ENCODE data around the gene IFIT5.
"Not testable (repeated sequence)": the region's sequence is repeated elsewhere in the genome, so short reads cannot be mapped to it uniquely, and the experiment has no call there.

IFIT5 gene

GRCh38 chr10:89414146-89414878, at the start of gene IFIT5:
Gene IFIT5, plus strand, starts transcription at chr10:89414568. Its CDS starts 231 bp downstream, at chr10:89414799.
- peak; percentile 64 for DNase-seq (ENCODE audit: low spot score)

- DNase-seq (ENCODE audit: low spot score) = peak; percentile 25
These were observed 46.8 kb upstream of the IFIT5 start for GRCh38 chr10:89367529-89367928.

- DNase-seq (ENCODE audit: low spot score) = no peak
These were observed 46.2 kb upstream of the IFIT5 start for GRCh38 chr10:89368129-89368528.

GRCh38 chr10:89369156-89370105, 44.9 kb upstream of the IFIT5 start:
- peak; percentile 20 for DNase-seq (ENCODE audit: low spot score)

GRCh38 chr10:89371079-89371478, 43.3 kb upstream of the IFIT5 start:
- DNase-seq (ENCODE audit: low spot score) = no peak

- no peak for DNase-seq (ENCODE audit: low spot score)
These were observed 42.4 kb upstream of the IFIT5 start for GRCh38 chr10:89371987-89372386.

- no peak for DNase-seq (ENCODE audit: low spot score)
These were observed 40.3 kb upstream of the IFIT5 start for GRCh38 chr10:89373916-89374711.

GRCh38 chr10:89374713-89375141, 39.6 kb upstream of the IFIT5 start:
- no peak for DNase-seq (ENCODE audit: low spot score)

- DNase-seq (ENCODE audit: low spot score) = no peak
These were observed 36.4 kb upstream of the IFIT5 start, which contains the start of gene IFIT1B for GRCh38 chr10:89377705-89378637. Gene IFIT1B, plus strand, starts transcription at chr10:89378056. Its CDS starts 80 bp downstream, at chr10:89378136.

- no peak for DNase-seq (ENCODE audit: low spot score)
These were observed 35.3 kb upstream of the IFIT5 start for GRCh38 chr10:89379103-89379502.

- DNase-seq (ENCODE audit: low spot score) = no peak
These were observed 31.6 kb upstream of the IFIT5 start for GRCh38 chr10:89382757-89383156.

- DNase-seq (ENCODE audit: low spot score) = no peak
These were observed 29.7 kb upstream of the IFIT5 start for GRCh38 chr10:89384474-89385340.

GRCh38 chr10:89388806-89389205, 25.6 kb upstream of the IFIT5 start:
- DNase-seq (ENCODE audit: low spot score) = no peak

- peak; percentile 26 for DNase-seq (ENCODE audit: low spot score)
These were observed 25.1 kb upstream of the IFIT5 start for GRCh38 chr10:89389254-89389653.

- no peak for DNase-seq (ENCODE audit: low spot score)
These were observed 23.7 kb upstream of the IFIT5 start for GRCh38 chr10:89390476-89391225.

- not testable (repeated sequence) for DNase-seq (ENCODE audit: low spot score)
These were observed 23.2 kb upstream of the IFIT5 start for GRCh38 chr10:89391226-89391576.

GRCh38 chr10:89391907-89392756, 22.2 kb upstream of the IFIT5 start, which contains the start of gene IFIT1:
Gene IFIT1, plus strand, starts transcription at chr10:89392623. Its CDS starts 90 bp downstream, at chr10:89392713.
- peak; percentile 65 for DNase-seq (ENCODE audit: low spot score)

- no peak for DNase-seq (ENCODE audit: low spot score)
These were observed 21.4 kb upstream of the IFIT5 start for GRCh38 chr10:89392974-89393373.

All from CD4-positive, alpha-beta T cell treated with Interleukin-6 at 100 ng/mL for 8 hours (primary cell).